ENCODE results near the gene USP40. TPM values are rescaled to one million over a fixed set of nuclear protein-coding genes. Genes with fewer than 3 reads are reported as not detected.

USP40 gene
- total and polyA plus RNA-seq, 10 of the 15 experiments (the other 5 are each of a cell fraction or from before 2014, with no cell fraction given): 3.4 to 20.8 (median 15.2) TPM

DNA sequence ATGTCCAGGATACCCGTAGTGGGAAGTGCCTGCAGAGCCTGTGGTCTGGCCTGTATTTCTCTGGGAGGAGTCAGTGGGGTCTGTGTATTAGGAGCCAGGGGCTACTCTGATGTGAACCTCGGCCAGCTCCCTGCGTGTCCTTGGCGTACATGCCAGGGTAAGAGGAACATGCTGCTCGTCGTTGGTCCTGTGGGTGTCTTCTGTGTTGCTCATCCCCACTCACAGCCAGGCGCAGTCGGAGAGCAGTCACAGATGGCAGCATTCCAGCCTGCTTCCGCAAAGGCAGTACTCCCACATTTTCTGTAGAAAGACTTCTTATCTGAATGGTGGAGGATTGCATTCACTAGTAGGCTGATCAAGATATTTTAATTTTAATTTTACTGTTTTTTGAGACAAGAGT is 127.4 kb downstream of the USP40 start:
- H3K36me3 ChIP-seq (ENCODE audit: control insufficient read depth in 2 of 2, insufficient read depth in 2 of 2, low read length in 1 of 2): peaks cover 33 to 42% of the 10 kb centered on the region in 2 experiments
- RAD21 ChIA-PET (ENCODE audit: unreplicated experiment): no interaction called here
- CTCF ChIA-PET: interaction anchor here (1.1 to 3.3 kb wide), 5 partner anchors 20 to 159 kb away, joined by 3 to 14 read pairs (median 6); no protein-coding TSS in a partner anchor
- SMC1A ChIA-PET (ENCODE audit: uncharacterized antibody, unreplicated experiment): interaction anchor here (1.7 to 2.8 kb wide), 2 partner anchors 21 to 34 kb away, joined by 4 to 12 read pairs; no protein-coding TSS in a partner anchor
- H3K27me3 ChIP-seq (replicated peaks in 1 of 2; ENCODE audit: control insufficient read depth in 2 of 2, insufficient read depth in 2 of 2, low read length in 1 of 2): no peaks in the 10 kb centered on the region
- in situ Hi-C loops (cut with MboI): no loop called here
- H3K27ac ChIP-seq (ENCODE audit: control insufficient read depth, insufficient read depth): no peak overlapping the region
- BruUV-seq (replicated peaks): no TSS peak
- TF ChIP-seq SUPT20H (IDR thresholded peaks at IDR 0.05; ENCODE audit: borderline replicate concordance, control insufficient read depth, low read depth, low read length): no peak
- TF ChIP-seq, protein P1, sequence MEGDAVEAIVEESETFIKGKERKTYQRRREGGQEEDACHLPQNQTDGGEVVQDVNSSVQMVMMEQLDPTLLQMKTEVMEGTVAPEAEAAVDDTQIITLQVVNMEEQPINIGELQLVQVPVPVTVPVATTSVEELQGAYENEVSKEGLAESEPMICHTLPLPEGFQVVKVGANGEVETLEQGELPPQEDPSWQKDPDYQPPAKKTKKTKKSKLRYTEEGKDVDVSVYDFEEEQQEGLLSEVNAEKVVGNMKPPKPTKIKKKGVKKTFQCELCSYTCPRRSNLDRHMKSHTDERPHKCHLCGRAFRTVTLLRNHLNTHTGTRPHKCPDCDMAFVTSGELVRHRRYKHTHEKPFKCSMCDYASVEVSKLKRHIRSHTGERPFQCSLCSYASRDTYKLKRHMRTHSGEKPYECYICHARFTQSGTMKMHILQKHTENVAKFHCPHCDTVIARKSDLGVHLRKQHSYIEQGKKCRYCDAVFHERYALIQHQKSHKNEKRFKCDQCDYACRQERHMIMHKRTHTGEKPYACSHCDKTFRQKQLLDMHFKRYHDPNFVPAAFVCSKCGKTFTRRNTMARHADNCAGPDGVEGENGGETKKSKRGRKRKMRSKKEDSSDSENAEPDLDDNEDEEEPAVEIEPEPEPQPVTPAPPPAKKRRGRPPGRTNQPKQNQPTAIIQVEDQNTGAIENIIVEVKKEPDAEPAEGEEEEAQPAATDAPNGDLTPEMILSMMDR (IDR thresholded peaks at IDR 0.05 in 2 of 3, conservative IDR thresholded peaks at IDR 0.05 in 1 of 3; ENCODE audit: control insufficient read depth in 2 of 3, extremely low read depth in 1 of 3, insufficient read depth in 1 of 3, low read depth in 3 of 3, low read length in 3 of 3): no peak
- TF ChIP-seq, protein P2, sequence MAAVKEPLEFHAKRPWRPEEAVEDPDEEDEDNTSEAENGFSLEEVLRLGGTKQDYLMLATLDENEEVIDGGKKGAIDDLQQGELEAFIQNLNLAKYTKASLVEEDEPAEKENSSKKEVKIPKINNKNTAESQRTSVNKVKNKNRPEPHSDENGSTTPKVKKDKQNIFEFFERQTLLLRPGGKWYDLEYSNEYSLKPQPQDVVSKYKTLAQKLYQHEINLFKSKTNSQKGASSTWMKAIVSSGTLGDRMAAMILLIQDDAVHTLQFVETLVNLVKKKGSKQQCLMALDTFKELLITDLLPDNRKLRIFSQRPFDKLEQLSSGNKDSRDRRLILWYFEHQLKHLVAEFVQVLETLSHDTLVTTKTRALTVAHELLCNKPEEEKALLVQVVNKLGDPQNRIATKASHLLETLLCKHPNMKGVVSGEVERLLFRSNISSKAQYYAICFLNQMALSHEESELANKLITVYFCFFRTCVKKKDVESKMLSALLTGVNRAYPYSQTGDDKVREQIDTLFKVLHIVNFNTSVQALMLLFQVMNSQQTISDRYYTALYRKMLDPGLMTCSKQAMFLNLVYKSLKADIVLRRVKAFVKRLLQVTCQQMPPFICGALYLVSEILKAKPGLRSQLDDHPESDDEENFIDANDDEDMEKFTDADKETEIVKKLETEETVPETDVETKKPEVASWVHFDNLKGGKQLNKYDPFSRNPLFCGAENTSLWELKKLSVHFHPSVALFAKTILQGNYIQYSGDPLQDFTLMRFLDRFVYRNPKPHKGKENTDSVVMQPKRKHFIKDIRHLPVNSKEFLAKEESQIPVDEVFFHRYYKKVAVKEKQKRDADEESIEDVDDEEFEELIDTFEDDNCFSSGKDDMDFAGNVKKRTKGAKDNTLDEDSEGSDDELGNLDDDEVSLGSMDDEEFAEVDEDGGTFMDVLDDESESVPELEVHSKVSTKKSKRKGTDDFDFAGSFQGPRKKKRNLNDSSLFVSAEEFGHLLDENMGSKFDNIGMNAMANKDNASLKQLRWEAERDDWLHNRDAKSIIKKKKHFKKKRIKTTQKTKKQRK (IDR thresholded peaks at IDR 0.05; ENCODE audit: low read depth, low read length): no peak
- TF ChIP-seq ZNF274 (IDR thresholded peaks at IDR 0.05; ENCODE audit: insufficient read depth, insufficient read length): no peak
- TF ChIP-seq SMC3 (IDR thresholded peaks at IDR 0.05; ENCODE audit: borderline replicate concordance, low read length): no peak
- no peak for TF ChIP-seq MEF2A (IDR thresholded peaks at IDR 0.05; ENCODE audit: insufficient read depth, low read depth, low read length)
- TF ChIP-seq RAD51 (IDR thresholded peaks at IDR 0.05): no peak
- TF ChIP-seq ATF7 (IDR thresholded peaks at IDR 0.05; ENCODE audit: low read depth): no peak
- TF ChIP-seq, protein P3, sequence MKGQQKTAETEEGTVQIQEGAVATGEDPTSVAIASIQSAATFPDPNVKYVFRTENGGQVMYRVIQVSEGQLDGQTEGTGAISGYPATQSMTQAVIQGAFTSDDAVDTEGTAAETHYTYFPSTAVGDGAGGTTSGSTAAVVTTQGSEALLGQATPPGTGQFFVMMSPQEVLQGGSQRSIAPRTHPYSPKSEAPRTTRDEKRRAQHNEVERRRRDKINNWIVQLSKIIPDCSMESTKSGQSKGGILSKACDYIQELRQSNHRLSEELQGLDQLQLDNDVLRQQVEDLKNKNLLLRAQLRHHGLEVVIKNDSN (IDR thresholded peaks at IDR 0.05; ENCODE audit: borderline replicate concordance, extremely low read length, insufficient read depth, low read depth, low read length): no peak
- no peak for TF ChIP-seq WRNIP1 (IDR thresholded peaks at IDR 0.05; ENCODE audit: borderline replicate concordance, low read depth, low read length)
- no peak for TF ChIP-seq JUND (IDR thresholded peaks at IDR 0.05; ENCODE audit: low read depth, low read length)
- TF ChIP-seq, protein P4, sequence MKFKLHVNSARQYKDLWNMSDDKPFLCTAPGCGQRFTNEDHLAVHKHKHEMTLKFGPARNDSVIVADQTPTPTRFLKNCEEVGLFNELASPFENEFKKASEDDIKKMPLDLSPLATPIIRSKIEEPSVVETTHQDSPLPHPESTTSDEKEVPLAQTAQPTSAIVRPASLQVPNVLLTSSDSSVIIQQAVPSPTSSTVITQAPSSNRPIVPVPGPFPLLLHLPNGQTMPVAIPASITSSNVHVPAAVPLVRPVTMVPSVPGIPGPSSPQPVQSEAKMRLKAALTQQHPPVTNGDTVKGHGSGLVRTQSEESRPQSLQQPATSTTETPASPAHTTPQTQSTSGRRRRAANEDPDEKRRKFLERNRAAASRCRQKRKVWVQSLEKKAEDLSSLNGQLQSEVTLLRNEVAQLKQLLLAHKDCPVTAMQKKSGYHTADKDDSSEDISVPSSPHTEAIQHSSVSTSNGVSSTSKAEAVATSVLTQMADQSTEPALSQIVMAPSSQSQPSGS (IDR thresholded peaks at IDR 0.05; ENCODE audit: low read length): no peak
- no peak for TF ChIP-seq CREM (IDR thresholded peaks at IDR 0.05; ENCODE audit: low read depth)
- H2AFZ ChIP-seq (ENCODE audit: control insufficient read depth, low read depth, low read length): no peak overlapping the region
- no peaks in the 10 kb centered on the region for H3K9me3 ChIP-seq (replicated peaks; ENCODE audit: control insufficient read depth, insufficient read depth, low read length)
- POLR2A ChIA-PET: no interaction called here
- peaks cover 5% of the 10 kb centered on the region for H3K4me1 ChIP-seq (ENCODE audit: control insufficient read depth, insufficient read depth, low read length)
- intact Hi-C loops (cut with micrococcal nuclease; ENCODE audit: unreplicated experiment): no loop called here
- DNase-seq (ENCODE audit: low read depth, low spot score) (no peak), FAIRE-seq (no peak), ATAC-seq (no peak)
- WGBS (ENCODE audit: insufficient coverage, insufficient replicate concordance, low lambda C conversion rate, missing lambda C conversion rate): 99% methylated on average over 9 of the region's 9 CpGs
- H4K20me1 ChIP-seq (ENCODE audit: control insufficient read depth, insufficient read depth): no peaks in the 10 kb centered on the region; the same call in 1 of the 2 replicates
- no peak overlapping the region for H3K9ac ChIP-seq (ENCODE audit: control insufficient read depth, insufficient read depth, low read length)
- no peak overlapping the region for H3K4me2 ChIP-seq (ENCODE audit: control insufficient read depth, insufficient read depth)
- no peak overlapping the region for H3K4me3 ChIP-seq
- H3K79me2 ChIP-seq (ENCODE audit: control insufficient read depth, insufficient read depth, low read length): no peaks in the 10 kb centered on the region

All from GM12878 (cell line).